ENCODE data around the gene ZNF496.

ZNF496 gene

GRCh38 chr1:247334378-247335133, 2.9 kb upstream of the ZNF496 start:
- no peak for TF ChIP-seq CTCF (IDR thresholded peaks at IDR 0.05; ENCODE audit: extremely low read depth, insufficient read depth, missing control alignments)
- in situ Hi-C loops (cut with MboI; ENCODE audit: low pct_unique_long_range_greater_than_20kb, low sequenced_read_pairs, unreplicated experiment) = no loop called here
- no peak for DNase-seq (ENCODE audit: low spot score)

- DNase-seq (ENCODE audit: low spot score) = no peak
- in situ Hi-C loops (cut with MboI; ENCODE audit: low pct_unique_long_range_greater_than_20kb, low sequenced_read_pairs, unreplicated experiment) = no loop called here
- TF ChIP-seq CTCF (IDR thresholded peaks at IDR 0.05; ENCODE audit: extremely low read depth, insufficient read depth, missing control alignments) = no peak
Observed at GRCh38 chr1:247332623-247333361, 1.1 kb upstream of the ZNF496 start.

GRCh38 chr1:247332215-247332622, 552 bp upstream of the ZNF496 start:
- TF ChIP-seq CTCF (IDR thresholded peaks at IDR 0.05; ENCODE audit: extremely low read depth, insufficient read depth, missing control alignments) = no peak
- in situ Hi-C loops (cut with MboI; ENCODE audit: low pct_unique_long_range_greater_than_20kb, low sequenced_read_pairs, unreplicated experiment) = no loop called here
- peak; percentile 84 for DNase-seq (ENCODE audit: low spot score)

- in situ Hi-C loops (cut with MboI; ENCODE audit: low pct_unique_long_range_greater_than_20kb, low sequenced_read_pairs, unreplicated experiment) = no loop called here
- no peak for TF ChIP-seq CTCF (IDR thresholded peaks at IDR 0.05; ENCODE audit: extremely low read depth, insufficient read depth, missing control alignments)
- peak; percentile 92 for DNase-seq (ENCODE audit: low spot score)
Observed at GRCh38 chr1:247331172-247331524, 519 bp downstream of the ZNF496 start.

GRCh38 chr1:247330548-247331171, 1.0 kb downstream of the ZNF496 start:
- no peak for DNase-seq (ENCODE audit: low spot score)
- no peak for TF ChIP-seq CTCF (IDR thresholded peaks at IDR 0.05; ENCODE audit: extremely low read depth, insufficient read depth, missing control alignments)
- in situ Hi-C loops (cut with MboI; ENCODE audit: low pct_unique_long_range_greater_than_20kb, low sequenced_read_pairs, unreplicated experiment) = no loop called here

- TF ChIP-seq CTCF (IDR thresholded peaks at IDR 0.05; ENCODE audit: extremely low read depth, insufficient read depth, missing control alignments) = no peak
- no peak for DNase-seq (ENCODE audit: low spot score)
- in situ Hi-C loops (cut with MboI; ENCODE audit: low pct_unique_long_range_greater_than_20kb, low sequenced_read_pairs, unreplicated experiment) = no loop called here
Observed at GRCh38 chr1:247329097-247329617, 2.5 kb downstream of the ZNF496 start.

Data from GM13977 (cell line).